ENCODE measurements around the gene MBOAT2.

Gene MBOAT2

GRCh38 chr2:9017411-9017810 is 13.9 kb upstream of the MBOAT2 start:
- no peak for DNase-seq

GRCh38 chr2:9015998-9016397 is 12.5 kb upstream of the MBOAT2 start:
- no peak for DNase-seq

GRCh38 chr2:9013403-9013802 is 9.9 kb upstream of the MBOAT2 start:
- DNase-seq: no peak

- no peak for DNase-seq
These were observed 7.4 kb upstream of the MBOAT2 start for GRCh38 chr2:9010866-9011265.

- DNase-seq: no peak
These were observed 5.6 kb upstream of the MBOAT2 start for GRCh38 chr2:9008951-9009664.

GRCh38 chr2:9006368-9006767 is 2.9 kb upstream of the MBOAT2 start:
- no peak for DNase-seq

GRCh38 chr2:9004338-9005204 is 1.1 kb upstream of the MBOAT2 start:
- DNase-seq: no peak

GRCh38 chr2:9003366-9003615 is 193 bp downstream of the MBOAT2 start:
- no peak for DNase-seq

GRCh38 chr2:9002637-9003365 is 683 bp downstream of the MBOAT2 start:
- peak in 1 of 2 donors; percentile 8 for DNase-seq

- no peak for DNase-seq
These were observed 1.2 kb downstream of the MBOAT2 start for GRCh38 chr2:9002313-9002636.

GRCh38 chr2:9001778-9002177 is 1.7 kb downstream of the MBOAT2 start:
- DNase-seq: no peak

- no peak for DNase-seq
These were observed 2.3 kb downstream of the MBOAT2 start for GRCh38 chr2:9001229-9001628.

- DNase-seq: no peak
These were observed 3.0 kb downstream of the MBOAT2 start for GRCh38 chr2:9000442-9000841.

- DNase-seq: no peak
These were observed 3.7 kb downstream of the MBOAT2 start for GRCh38 chr2:8999797-9000196.

GRCh38 chr2:8999102-8999446 is 4.4 kb downstream of the MBOAT2 start:
- no peak for DNase-seq

GRCh38 chr2:8998418-8999101 is 4.9 kb downstream of the MBOAT2 start:
- no peak for DNase-seq

- DNase-seq: no peak
These were observed 5.9 kb downstream of the MBOAT2 start for GRCh38 chr2:8997631-8998030.

GRCh38 chr2:8997108-8997507 is 6.4 kb downstream of the MBOAT2 start:
- no peak for DNase-seq

- no peak for DNase-seq
These were observed 7.5 kb downstream of the MBOAT2 start for GRCh38 chr2:8996006-8996405.

- DNase-seq: no peak
These were observed 9.1 kb downstream of the MBOAT2 start for GRCh38 chr2:8994386-8994785.

GRCh38 chr2:8993902-8994278 is 9.6 kb downstream of the MBOAT2 start:
- no peak for DNase-seq

- DNase-seq: no peak
These were observed 10.1 kb downstream of the MBOAT2 start for GRCh38 chr2:8993196-8993901.

GRCh38 chr2:8992643-8993042 is 10.8 kb downstream of the MBOAT2 start:
- no peak for DNase-seq

All from stimulated activated CD4-positive, alpha-beta T cell treated with anti-CD3 and anti-CD28 coated beads, Interleukin-2, amount 100 ng/mL, for 24 hours (primary cell).